ENCODE measurements around the gene NDUFA6. TPM values are rescaled to one million over a fixed set of nuclear protein-coding genes. Genes with fewer than 3 reads are reported as not detected.
"Not testable (repeated sequence)": the region's sequence is repeated elsewhere in the genome, so short reads cannot be mapped to it uniquely, and the experiment has no call there.

The NDUFA6 gene
- total RNA-seq, 2 donors from 2014 or later: 96.2 to 125 TPM

DNA sequence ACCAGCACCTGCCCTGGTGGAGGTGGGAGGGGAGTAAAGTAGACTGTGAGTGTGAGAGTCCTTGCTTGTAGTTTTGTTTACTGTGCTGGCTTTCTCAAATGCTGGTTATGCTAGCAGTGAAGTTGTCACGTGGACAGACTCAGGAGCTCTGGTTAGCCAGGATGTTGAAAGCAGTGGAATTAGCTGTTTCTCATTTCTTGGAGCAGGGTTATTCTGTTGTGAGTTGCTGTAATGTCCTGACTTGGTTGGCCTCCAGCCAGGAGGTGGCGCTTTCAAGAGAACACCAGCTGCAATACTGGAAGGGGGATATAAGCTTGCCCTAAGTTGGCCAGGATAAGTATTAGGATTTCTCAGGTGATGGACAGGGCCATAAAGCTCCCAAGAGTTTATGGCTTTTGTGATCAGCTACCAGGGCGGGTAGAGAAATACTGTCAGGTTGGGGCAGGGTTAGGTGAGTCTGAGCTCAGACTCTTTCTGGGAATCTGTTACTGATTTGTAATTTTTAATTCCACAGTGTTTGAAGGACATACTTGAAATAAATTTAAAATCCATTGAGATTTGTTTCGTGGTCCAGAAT is 26.4 kb upstream of the NDUFA6 start:
- intact Hi-C loops (cut with DNase I, micrococcal nuclease): no loop called here
- DNase-seq (peak in 1 of 2 donors; percentile 67), ATAC-seq (peak; percentile 66)

- intact Hi-C loops (cut with DNase I, micrococcal nuclease); ATAC-seq; DNase-seq: not testable (repeated sequence)
These were observed 24.9 kb upstream of the NDUFA6 start for GRCh38 chr22:42115420-42115830.

- ATAC-seq: no peak
- intact Hi-C loops (cut with DNase I, micrococcal nuclease): no loop called here
These were observed 24.1 kb upstream of the NDUFA6 start for GRCh38 chr22:42114721-42115120.

GRCh38 chr22:42112793-42113192 is 22.2 kb upstream of the NDUFA6 start:
- DNase-seq; ATAC-seq; intact Hi-C loops (cut with DNase I, micrococcal nuclease): not testable (repeated sequence)

More at GRCh38 chr22:42114721-42115120, 24.1 kb upstream of the NDUFA6 start:
- no peak for DNase-seq

GRCh38 chr22:42111798-42112197 is 21.2 kb upstream of the NDUFA6 start:
- ATAC-seq (no peak), DNase-seq (no peak)
- intact Hi-C loops (cut with DNase I, micrococcal nuclease): no loop called here

- DNase-seq (no peak), ATAC-seq (no peak)
- intact Hi-C loops (cut with DNase I, micrococcal nuclease): no loop called here
These were observed 18.3 kb upstream of the NDUFA6 start for GRCh38 chr22:42108848-42109247.

GRCh38 chr22:42104332-42104860 is 13.8 kb upstream of the NDUFA6 start:
- intact Hi-C loops (cut with DNase I, micrococcal nuclease); DNase-seq; ATAC-seq: not testable (repeated sequence)

- ATAC-seq: no peak
- intact Hi-C loops (cut with DNase I, micrococcal nuclease): no loop called here
- DNase-seq: no peak
These were observed 10.6 kb upstream of the NDUFA6 start for GRCh38 chr22:42101199-42101598.

DNA sequence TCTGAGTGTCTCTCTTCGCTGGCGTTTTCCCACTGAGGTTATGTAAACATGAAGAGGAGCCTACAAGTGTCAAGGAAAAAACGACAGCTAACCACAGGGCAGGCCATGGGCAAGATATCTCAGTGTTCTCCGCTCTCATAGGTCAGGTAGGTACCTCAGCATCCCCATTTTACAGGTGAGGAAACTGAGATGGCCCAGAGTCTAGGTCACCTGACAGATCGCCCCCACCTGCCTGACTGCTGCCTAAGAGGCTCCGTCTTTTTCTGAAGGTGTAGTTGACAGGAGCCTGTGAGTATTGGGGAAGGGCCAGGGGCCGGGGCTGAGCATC is 847 bp upstream of the NDUFA6 start:
- ATAC-seq (peak; percentile 6), DNase-seq (no peak)
- intact Hi-C loops (cut with DNase I, micrococcal nuclease): loop anchor here in 1 of 2 donors (10.0 kb wide), 1 partner anchor 343 kb away; the partner anchor contains the start of gene NFAM1

- no peak for ATAC-seq
- intact Hi-C loops (cut with DNase I, micrococcal nuclease): no loop called here
- DNase-seq: no peak
These were observed 4.5 kb downstream of the NDUFA6 start for GRCh38 chr22:42086051-42086450.

- no peak for ATAC-seq
- DNase-seq: no peak
- intact Hi-C loops (cut with DNase I, micrococcal nuclease): no loop called here
These were observed 5.7 kb downstream of the NDUFA6 start for GRCh38 chr22:42084874-42085273.

DNA sequence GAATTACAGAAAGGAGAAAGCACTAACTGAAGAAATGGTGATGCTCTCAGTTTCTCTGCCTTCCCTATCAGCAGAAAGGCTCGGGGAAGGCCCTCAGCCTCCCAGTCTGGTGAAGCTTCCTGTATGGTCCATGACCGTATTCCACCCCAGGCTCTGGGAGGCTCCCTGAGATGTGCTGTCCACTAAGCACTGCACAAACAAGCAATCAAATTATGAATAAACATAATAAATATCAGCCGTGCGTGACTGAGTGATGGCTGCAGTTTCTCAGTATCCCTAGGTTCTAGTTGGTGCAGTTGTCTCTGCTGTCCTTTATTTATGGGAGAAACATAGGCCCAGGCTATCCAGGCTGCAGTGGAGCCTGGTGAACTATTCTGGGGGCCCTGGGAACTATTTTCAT is 7.5 kb downstream of the NDUFA6 start:
- intact Hi-C loops (cut with DNase I, micrococcal nuclease): no loop called here
- ATAC-seq (no peak), DNase-seq (no peak)

- intact Hi-C loops (cut with DNase I, micrococcal nuclease): no loop called here
- ATAC-seq (peak; percentile 29), DNase-seq (peak in 1 of 2 donors; percentile 60)
These were observed 10.3 kb downstream of the NDUFA6 start for GRCh38 chr22:42080287-42080686.

- ATAC-seq (peak; percentile 85), DNase-seq (peak; percentile 99)
- intact Hi-C loops (cut with DNase I, micrococcal nuclease): no loop called here
These were observed 11.0 kb downstream of the NDUFA6 start, which contains the start of gene SMDT1 for GRCh38 chr22:42079319-42080251. TSS of gene SMDT1 (plus strand) at chr22:42079700. CDS start at chr22:42079769, 69 bp downstream.

GRCh38 chr22:42078469-42079318 is 11.9 kb downstream of the NDUFA6 start:
- intact Hi-C loops (cut with DNase I, micrococcal nuclease): no loop called here
- ATAC-seq: peak; percentile 7
- peak in 1 of 2 donors; percentile 50 for DNase-seq

DNA sequence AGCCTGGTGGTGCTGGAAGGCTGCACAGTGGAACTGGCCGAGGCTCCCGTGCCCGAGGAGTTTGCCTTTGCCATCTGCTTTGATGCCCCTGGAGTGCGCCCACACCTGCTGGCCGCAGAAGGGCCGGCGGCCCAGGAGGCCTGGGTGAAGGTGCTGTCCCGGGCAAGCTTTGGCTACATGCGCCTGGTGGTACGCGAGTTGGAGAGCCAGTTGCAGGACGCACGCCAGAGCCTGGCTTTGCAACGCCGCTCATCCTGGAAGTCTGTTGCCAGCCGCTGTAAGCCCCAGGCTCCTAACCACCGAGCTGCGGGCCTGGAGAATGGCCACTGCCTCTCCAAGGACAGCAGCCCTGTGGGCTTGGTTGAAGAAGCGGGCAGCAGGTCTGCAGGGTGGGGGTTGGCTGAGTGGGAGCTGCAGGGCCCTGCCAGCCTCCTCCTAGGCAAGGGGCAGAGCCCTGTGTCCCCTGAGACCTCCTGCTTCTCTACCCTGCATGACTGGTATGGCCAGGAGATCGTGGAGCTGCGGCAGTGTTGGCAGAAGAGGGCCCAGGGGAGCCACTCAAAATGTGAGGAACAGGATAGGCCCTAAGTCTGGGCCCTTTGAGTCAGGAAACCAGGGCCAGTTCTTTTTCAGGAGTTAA is 13.0 kb downstream of the NDUFA6 start:
- ATAC-seq (no peak), DNase-seq (no peak)
- intact Hi-C loops (cut with DNase I, micrococcal nuclease): no loop called here

GRCh38 chr22:42076764-42077485 is 13.6 kb downstream of the NDUFA6 start:
- DNase-seq (no peak), ATAC-seq (no peak)
- intact Hi-C loops (cut with DNase I, micrococcal nuclease): no loop called here

All from left colon (tissue), 2 donors.